ENCODE measurements around the gene SUGCT. TPM values are rescaled to one million over a fixed set of nuclear protein-coding genes. Genes with fewer than 3 reads are reported as not detected.
A peak's percentile ranks its signal among the peaks of the same experiment; 100 is the strongest.

SUGCT gene
- total and polyA plus RNA-seq, 2 of the 13 experiments (the other 11 are each of a cell fraction or from before 2014, with no cell fraction given) = 10.1 to 22.2 TPM

GRCh38 chr7:40134428-40135316, at the start of gene SUGCT, which contains the start of gene MPLKIP (continued):
- TF ChIP-seq SATB2 (CRISPR knock-in tag; IDR thresholded peaks at IDR 0.05) = peak; percentile 31; the same call in 1 of the 2 replicates
- no peak for TF ChIP-seq ZFP62 (CRISPR knock-in tag; IDR thresholded peaks at IDR 0.05)
- no peak for TF ChIP-seq PLRG1 (conservative IDR thresholded peaks at IDR 0.05)
- peak; percentile 86; the same call in 1 of the 2 replicates for TF ChIP-seq ETV6 (CRISPR knock-in tag; conservative IDR thresholded peaks at IDR 0.05)
- peak; percentile 85 for TF ChIP-seq ZBTB44 (CRISPR knock-in tag; IDR thresholded peaks at IDR 0.05)
- 0 out of 2 replicates have a peak, but pooled peaks have one; percentile 72 for TF ChIP-seq TOE1 (CRISPR knock-in tag; IDR thresholded peaks at IDR 0.05)
- peak; percentile 62; the same call in 1 of the 2 replicates for TF ChIP-seq ZBTB7B (CRISPR knock-in tag; IDR thresholded peaks at IDR 0.05)
- TF ChIP-seq RARG (CRISPR knock-in tag; IDR thresholded peaks at IDR 0.05; ENCODE audit: low read depth) = no peak
- TF ChIP-seq RFXAP (CRISPR knock-in tag; IDR thresholded peaks at IDR 0.05; ENCODE audit: borderline replicate concordance) = peak; percentile 35; the same call in 1 of the 2 replicates
- TF ChIP-seq TEAD2 (CRISPR knock-in tag; IDR thresholded peaks at IDR 0.05) = no peak
- no peak for TF ChIP-seq ZNF282 (IDR thresholded peaks at IDR 0.05; ENCODE audit: partially characterized antibody)
- TF ChIP-seq, protein P1, sequence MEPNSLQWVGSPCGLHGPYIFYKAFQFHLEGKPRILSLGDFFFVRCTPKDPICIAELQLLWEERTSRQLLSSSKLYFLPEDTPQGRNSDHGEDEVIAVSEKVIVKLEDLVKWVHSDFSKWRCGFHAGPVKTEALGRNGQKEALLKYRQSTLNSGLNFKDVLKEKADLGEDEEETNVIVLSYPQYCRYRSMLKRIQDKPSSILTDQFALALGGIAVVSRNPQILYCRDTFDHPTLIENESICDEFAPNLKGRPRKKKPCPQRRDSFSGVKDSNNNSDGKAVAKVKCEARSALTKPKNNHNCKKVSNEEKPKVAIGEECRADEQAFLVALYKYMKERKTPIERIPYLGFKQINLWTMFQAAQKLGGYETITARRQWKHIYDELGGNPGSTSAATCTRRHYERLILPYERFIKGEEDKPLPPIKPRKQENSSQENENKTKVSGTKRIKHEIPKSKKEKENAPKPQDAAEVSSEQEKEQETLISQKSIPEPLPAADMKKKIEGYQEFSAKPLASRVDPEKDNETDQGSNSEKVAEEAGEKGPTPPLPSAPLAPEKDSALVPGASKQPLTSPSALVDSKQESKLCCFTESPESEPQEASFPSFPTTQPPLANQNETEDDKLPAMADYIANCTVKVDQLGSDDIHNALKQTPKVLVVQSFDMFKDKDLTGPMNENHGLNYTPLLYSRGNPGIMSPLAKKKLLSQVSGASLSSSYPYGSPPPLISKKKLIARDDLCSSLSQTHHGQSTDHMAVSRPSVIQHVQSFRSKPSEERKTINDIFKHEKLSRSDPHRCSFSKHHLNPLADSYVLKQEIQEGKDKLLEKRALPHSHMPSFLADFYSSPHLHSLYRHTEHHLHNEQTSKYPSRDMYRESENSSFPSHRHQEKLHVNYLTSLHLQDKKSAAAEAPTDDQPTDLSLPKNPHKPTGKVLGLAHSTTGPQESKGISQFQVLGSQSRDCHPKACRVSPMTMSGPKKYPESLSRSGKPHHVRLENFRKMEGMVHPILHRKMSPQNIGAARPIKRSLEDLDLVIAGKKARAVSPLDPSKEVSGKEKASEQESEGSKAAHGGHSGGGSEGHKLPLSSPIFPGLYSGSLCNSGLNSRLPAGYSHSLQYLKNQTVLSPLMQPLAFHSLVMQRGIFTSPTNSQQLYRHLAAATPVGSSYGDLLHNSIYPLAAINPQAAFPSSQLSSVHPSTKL (CRISPR knock-in tag; IDR thresholded peaks at IDR 0.05) = peak; percentile 43; the same call in 1 of the 2 replicates
- TF ChIP-seq SUZ12 (IDR thresholded peaks at IDR 0.05; ENCODE audit: low read depth, low read length) = no peak
- no peak for TF ChIP-seq TFAP4 (IDR thresholded peaks at IDR 0.05; ENCODE audit: borderline replicate concordance, low read depth)
- TF ChIP-seq, protein P2, sequence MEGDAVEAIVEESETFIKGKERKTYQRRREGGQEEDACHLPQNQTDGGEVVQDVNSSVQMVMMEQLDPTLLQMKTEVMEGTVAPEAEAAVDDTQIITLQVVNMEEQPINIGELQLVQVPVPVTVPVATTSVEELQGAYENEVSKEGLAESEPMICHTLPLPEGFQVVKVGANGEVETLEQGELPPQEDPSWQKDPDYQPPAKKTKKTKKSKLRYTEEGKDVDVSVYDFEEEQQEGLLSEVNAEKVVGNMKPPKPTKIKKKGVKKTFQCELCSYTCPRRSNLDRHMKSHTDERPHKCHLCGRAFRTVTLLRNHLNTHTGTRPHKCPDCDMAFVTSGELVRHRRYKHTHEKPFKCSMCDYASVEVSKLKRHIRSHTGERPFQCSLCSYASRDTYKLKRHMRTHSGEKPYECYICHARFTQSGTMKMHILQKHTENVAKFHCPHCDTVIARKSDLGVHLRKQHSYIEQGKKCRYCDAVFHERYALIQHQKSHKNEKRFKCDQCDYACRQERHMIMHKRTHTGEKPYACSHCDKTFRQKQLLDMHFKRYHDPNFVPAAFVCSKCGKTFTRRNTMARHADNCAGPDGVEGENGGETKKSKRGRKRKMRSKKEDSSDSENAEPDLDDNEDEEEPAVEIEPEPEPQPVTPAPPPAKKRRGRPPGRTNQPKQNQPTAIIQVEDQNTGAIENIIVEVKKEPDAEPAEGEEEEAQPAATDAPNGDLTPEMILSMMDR (CRISPR knock-in tag; IDR thresholded peaks at IDR 0.05) = peak; percentile 74
- TF ChIP-seq ZNF441 (CRISPR knock-in tag; IDR thresholded peaks at IDR 0.05; ENCODE audit: borderline replicate concordance) = peak; percentile 81; the same call in 1 of the 2 replicates
- TF ChIP-seq, protein P3, sequence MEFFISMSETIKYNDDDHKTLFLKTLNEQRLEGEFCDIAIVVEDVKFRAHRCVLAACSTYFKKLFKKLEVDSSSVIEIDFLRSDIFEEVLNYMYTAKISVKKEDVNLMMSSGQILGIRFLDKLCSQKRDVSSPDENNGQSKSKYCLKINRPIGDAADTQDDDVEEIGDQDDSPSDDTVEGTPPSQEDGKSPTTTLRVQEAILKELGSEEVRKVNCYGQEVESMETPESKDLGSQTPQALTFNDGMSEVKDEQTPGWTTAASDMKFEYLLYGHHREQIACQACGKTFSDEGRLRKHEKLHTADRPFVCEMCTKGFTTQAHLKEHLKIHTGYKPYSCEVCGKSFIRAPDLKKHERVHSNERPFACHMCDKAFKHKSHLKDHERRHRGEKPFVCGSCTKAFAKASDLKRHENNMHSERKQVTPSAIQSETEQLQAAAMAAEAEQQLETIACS (CRISPR knock-in tag; IDR thresholded peaks at IDR 0.05) = no peak; the same call in 1 of the 2 replicates
- TF ChIP-seq ZNF576 (CRISPR knock-in tag; IDR thresholded peaks at IDR 0.05) = no peak
